Tibial nerve (tissue), 3 donors: ENCODE results near the gene BACH2.

Source experiments
- CTCF ChIP-seq, 5 experiments: fragments of 200-600 bp in 3 of 5; fragments of 450-650 bp in 2 of 5; sonication (generic) in 3 of 5; IDR thresholded peaks; one replicate each; pipeline ENCODE4 v1.5.1; 2016 to 2019; ENCODE audit warnings: antibody characterized with exemption in 5 of 5, mild to moderate bottlenecking in 3 of 5, moderate library complexity in 2 of 5
- POLR2A ChIP-seq, 2 donors: fragments of 450-650 bp; IDR thresholded peaks; one replicate each; pipeline ENCODE4 v1.6.1; 2017; ENCODE audit warnings: antibody characterized with exemption in 2 of 2, mild to moderate bottlenecking in 2 of 2, moderate library complexity in 2 of 2

GRCh38 chr6:89975991-89976693 is 320.5 kb downstream of the BACH2 start:
- TF ChIP-seq POLR2A (IDR thresholded peaks at IDR 0.05) (no peak), CTCF (IDR thresholded peaks at IDR 0.05) (no peak)
